GM12878 (cell line): ENCODE data around the gene TVP23C. TPM values are rescaled to one million over a fixed set of nuclear protein-coding genes. Genes with fewer than 3 reads are reported as not detected.

Experiments
- ATAC-seq: fragments of 200-7000 bp; cut with Tn5 transposase; 3 replicates; pipeline ENCODE4 v1.9.1; 2020; ENCODE audit warnings: mild to moderate bottlenecking, moderate library complexity
- BruUV-seq: library from RNA; stranded (reverse); fragments of 400-500 nt; replicated peaks from 2 replicates; lab custom pipeline; 2021; lab: Mats Ljungman, UMichigan
- CTCF ChIA-PET: fragments of 300-600 bp; sonication (Branson Sonifier 250); formaldehyde crosslinking; extraction: SDS; loops from one replicate; lab custom pipeline; 2021; ENCODE audit warnings: inconsistent platforms; lab: Yijun Ruan, JAX
- POLR2A ChIA-PET: fragments of 350-600 bp; formaldehyde crosslinking; extraction: SDS; loops from one replicate; lab custom pipeline; 2021; ENCODE audit warnings: inconsistent platforms; lab: Charles Lee
- RAD21 ChIA-PET: fragments of 300-600 bp; sonication (Branson Sonifier 250); formaldehyde crosslinking; loops from one replicate; lab custom pipeline; 2023; ENCODE audit warnings: antibody characterized with exemption; ENCODE audit not compliant: unreplicated experiment; lab: Charles Lee
- SMC1A ChIA-PET: fragments of 300-600 bp; sonication (Branson Sonifier 250); formaldehyde crosslinking; loops from one replicate; lab custom pipeline; 2023; ENCODE audit not compliant: unreplicated experiment, uncharacterized antibody; lab: Charles Lee
- DNase-seq: peaks from one replicate; pipeline ENCODE4 v3.0.0-alpha.2; 2011; ENCODE audit warnings: low read depth, low spot score
- FAIRE-seq: peaks from 3 replicates; lab custom pipeline; 2011; peaks lifted over from hg19 to GRCh38; lab: Jason Lieb, UNC
- H2AFZ ChIP-seq: 2 replicates; pipeline ENCODE4 v1.6.0; 2011; ENCODE audit warnings: low read depth, low read length, control low read depth; ENCODE audit not compliant: control insufficient read depth
- H3K27ac ChIP-seq: 2 replicates; pipeline ENCODE4 v1.5.1; 2011; ENCODE audit warnings: control low read depth; ENCODE audit not compliant: control insufficient read depth, insufficient read depth
- H3K27me3 ChIP-seq, 2 experiments: replicated peaks in 1 of 2; 2 replicates each; pipeline versions ENCODE4 v1.6.0 to v1.6.1; 2011; ENCODE audit warnings: low read length in 1 of 2; ENCODE audit not compliant: control insufficient read depth in 2 of 2, insufficient read depth in 2 of 2
- H3K36me3 ChIP-seq, 2 experiments: 2 replicates each; pipeline ENCODE4 v1.5.1; 2011; ENCODE audit warnings: low read length in 1 of 2; ENCODE audit not compliant: control insufficient read depth in 2 of 2, insufficient read depth in 2 of 2
- H3K4me1 ChIP-seq: 2 replicates; pipeline ENCODE4 v1.6.1; 2011; ENCODE audit warnings: mild to moderate bottlenecking, low read length, moderate library complexity, mixed read lengths; ENCODE audit not compliant: control insufficient read depth, insufficient read depth
- H3K4me2 ChIP-seq: 2 replicates; pipeline ENCODE4 v1.6.0; 2011; ENCODE audit warnings: control low read depth; ENCODE audit not compliant: control insufficient read depth, insufficient read depth
- H3K4me3 ChIP-seq: fragments of 200-600 bp; sonication (generic); 2 replicates; pipeline ENCODE4 v1.5.1; 2016
- H3K79me2 ChIP-seq: 2 replicates; pipeline ENCODE4 v1.6.0; 2011; ENCODE audit warnings: low read length; ENCODE audit not compliant: control insufficient read depth, insufficient read depth
- H3K9ac ChIP-seq: 2 replicates; pipeline ENCODE4 v1.8.0; 2011; ENCODE audit warnings: low read length, control low read depth, mixed read lengths; ENCODE audit not compliant: control insufficient read depth, insufficient read depth
- H3K9me3 ChIP-seq: replicated peaks from 3 replicates; pipeline ENCODE4 v1.5.1; 2011; ENCODE audit warnings: mild to moderate bottlenecking, low read length; ENCODE audit not compliant: control insufficient read depth, insufficient read depth
- H4K20me1 ChIP-seq: 2 replicates; pipeline ENCODE4 v1.6.0; 2011; ENCODE audit not compliant: control insufficient read depth, insufficient read depth
- ASH2L ChIP-seq: fragments of 300-600, 200-600 bp; sonication (generic); IDR thresholded peaks from 2 replicates; pipeline ENCODE4 v1.6.1; 2017; ENCODE audit warnings: low read depth, mild to moderate bottlenecking, borderline replicate concordance
- BHLHE40 ChIP-seq, 2 experiments: fragments of 450-650 bp in 1 of 2; IDR thresholded peaks; 2 replicates each; pipeline ENCODE4 v1.6.1; 2011 to 2017; ENCODE audit warnings: low read depth in 2 of 2, borderline replicate concordance in 1 of 2, improper control_type of control experiment in 1 of 2, low read length in 1 of 2, mild to moderate bottlenecking in 1 of 2
- E2F8 ChIP-seq: fragments of 450-650 bp; IDR thresholded peaks from 2 replicates; pipeline ENCODE4 v1.6.1; 2018; ENCODE audit warnings: mild to moderate bottlenecking, low read depth, moderate library complexity; ENCODE audit not compliant: partially characterized antibody
- FOS ChIP-seq: IDR thresholded peaks from 3 replicates; pipeline ENCODE4 v1.6.1; 2011; ENCODE audit warnings: borderline replicate concordance; ENCODE audit not compliant: insufficient read length; ENCODE audit errors: extremely low read depth
- JUND ChIP-seq: IDR thresholded peaks from 2 replicates; pipeline ENCODE4 v1.6.1; 2012; ENCODE audit warnings: low read depth, mild to moderate bottlenecking, low read length, improper control_type of control experiment, moderate library complexity
- PRDM15 ChIP-seq: fragments of 450-650 bp; formaldehyde crosslinking; IDR thresholded peaks from 2 replicates; pipeline ENCODE4 v1.4.0; 2020; ENCODE audit warnings: mild to moderate bottlenecking, moderate library complexity
- SMC3 ChIP-seq: IDR thresholded peaks from 2 replicates; pipeline ENCODE4 v1.6.1; 2011; ENCODE audit warnings: low read length, improper control_type of control experiment, borderline replicate concordance
- ZBTB4 ChIP-seq: fragments of 450-650 bp; formaldehyde crosslinking; IDR thresholded peaks from 2 replicates; pipeline ENCODE4 v1.4.0; 2022; ENCODE audit warnings: mild to moderate bottlenecking, moderate library complexity
- WGBS: methylation state at CpG from one replicate; pipeline ENCODE4 v1.1.6; 2016; ENCODE audit warnings: low lambda C conversion rate; ENCODE audit not compliant: insufficient replicate concordance, insufficient coverage; ENCODE audit errors: missing lambda C conversion rate; 5-methylcytosine and 5-hydroxymethylcytosine counted together
- in situ Hi-C: fragments of 300-500 bp; cut with MboI; formaldehyde crosslinking; loops from 9 replicates; pipeline ENCODE4 v1.14.3; 2018; ENCODE audit warnings: mixed read lengths
- intact Hi-C: fragments of 100-400 bp; cut with micrococcal nuclease; formaldehyde crosslinking; loops from one replicate; pipeline ENCODE4 v1.14.2; 2022; ENCODE audit not compliant: unreplicated experiment
- polyA plus RNA-seq, 11 experiments: library from polyadenylated mRNA; depleted of rRNA in 4 of 11; unstranded in 6 of 11; stranded (reverse) in 5 of 11; fragments of >200 nt; fragmentation: Nextera tagmentation in 4 of 11; fragmentation: Illumina TruSeq in 1 of 11; extraction: Ambion mirVana in 4 of 11; extraction: Trizol in 1 of 11; gene quantifications; 1 replicate in 1 of 11; 2 replicates in 10 of 11; pipeline versions ENCODE4 v1.2.1 to v1.2.3, GENCODE V29; 2011 to 2016; ENCODE audit warnings: inconsistent platforms in 2 of 11, missing spikeins in 2 of 11, low read depth in 1 of 11
- total RNA-seq, 4 experiments: library from RNA; depleted of rRNA in 3 of 4; stranded (reverse); fragments of >200 nt in 3 of 4; fragmentation: Illumina TruSeq in 1 of 4; extraction: Trizol in 1 of 4; gene quantifications; 2 replicates each; pipeline versions ENCODE4 v1.2.1 to v1.2.3, GENCODE V29; 2013 to 2021

TVP23C gene
- total and polyA plus RNA-seq, 10 of the 15 experiments (the other 5 are each of a cell fraction or from before 2014, with no cell fraction given): 0.42 to 5.0 (median 2.7) TPM

- ChIA-PET CTCF (interaction anchor here (2.1 kb wide), 1 partner anchor 11 kb away, joined by 15 read pairs; no protein-coding TSS in a partner anchor), RAD21 (no interaction called here), POLR2A (no interaction called here), SMC1A (no interaction called here)
- no peak overlapping the region for H3K9ac ChIP-seq
- BruUV-seq: no TSS peak
- TF ChIP-seq BHLHE40 (IDR thresholded peaks at IDR 0.05; ENCODE audit: borderline replicate concordance in 1 of 2, low read depth in 2 of 2, low read length in 1 of 2): no peak
- TF ChIP-seq FOS: no peak
- TF ChIP-seq E2F8: no peak
- no peak for TF ChIP-seq ZBTB4 (CRISPR knock-in tag)
- no peak for TF ChIP-seq ASH2L
- TF ChIP-seq JUND: no peak
- no peak for TF ChIP-seq SMC3
- TF ChIP-seq PRDM15 (CRISPR knock-in tag): no peak
- 51% methylated on average over 9 of the region's 9 CpGs for WGBS
- H3K36me3 ChIP-seq: no peaks in the 10 kb centered on the region
- ATAC-seq (no peak), DNase-seq (no peak), FAIRE-seq (no peak)
- in situ Hi-C loops (no loop called here), intact Hi-C loops (no loop called here)
- H4K20me1 ChIP-seq: no peaks in the 10 kb centered on the region
- no peak overlapping the region for H3K4me3 ChIP-seq
- H3K4me2 ChIP-seq: no peak overlapping the region
- no peaks in the 10 kb centered on the region for H3K4me1 ChIP-seq
- H3K27ac ChIP-seq: no peak overlapping the region
- no peak overlapping the region for H2AFZ ChIP-seq
- no peaks in the 10 kb centered on the region for H3K27me3 ChIP-seq
- no peaks in the 10 kb centered on the region for H3K79me2 ChIP-seq
- no peaks in the 10 kb centered on the region for H3K9me3 ChIP-seq
These were observed 49.3 kb downstream of the TVP23C start for GRCh38 chr17:15513856-15514459.
